GDM1 (cell line): ENCODE data around the gene GNAO1.

Experiments used
- DNase-seq: peaks from one replicate; lab custom pipeline; 2025; lab: John Stamatoyannopoulos, UW

The GNAO1 gene

GRCh38 chr16:56336711-56337110 is 145.4 kb downstream of the GNAO1 start:
- DNase-seq: no peak

GRCh38 chr16:56337131-56337857 is 146.0 kb downstream of the GNAO1 start:
- no peak for DNase-seq

GRCh38 chr16:56337858-56338325 is 146.6 kb downstream of the GNAO1 start:
- no peak for DNase-seq

DNA sequence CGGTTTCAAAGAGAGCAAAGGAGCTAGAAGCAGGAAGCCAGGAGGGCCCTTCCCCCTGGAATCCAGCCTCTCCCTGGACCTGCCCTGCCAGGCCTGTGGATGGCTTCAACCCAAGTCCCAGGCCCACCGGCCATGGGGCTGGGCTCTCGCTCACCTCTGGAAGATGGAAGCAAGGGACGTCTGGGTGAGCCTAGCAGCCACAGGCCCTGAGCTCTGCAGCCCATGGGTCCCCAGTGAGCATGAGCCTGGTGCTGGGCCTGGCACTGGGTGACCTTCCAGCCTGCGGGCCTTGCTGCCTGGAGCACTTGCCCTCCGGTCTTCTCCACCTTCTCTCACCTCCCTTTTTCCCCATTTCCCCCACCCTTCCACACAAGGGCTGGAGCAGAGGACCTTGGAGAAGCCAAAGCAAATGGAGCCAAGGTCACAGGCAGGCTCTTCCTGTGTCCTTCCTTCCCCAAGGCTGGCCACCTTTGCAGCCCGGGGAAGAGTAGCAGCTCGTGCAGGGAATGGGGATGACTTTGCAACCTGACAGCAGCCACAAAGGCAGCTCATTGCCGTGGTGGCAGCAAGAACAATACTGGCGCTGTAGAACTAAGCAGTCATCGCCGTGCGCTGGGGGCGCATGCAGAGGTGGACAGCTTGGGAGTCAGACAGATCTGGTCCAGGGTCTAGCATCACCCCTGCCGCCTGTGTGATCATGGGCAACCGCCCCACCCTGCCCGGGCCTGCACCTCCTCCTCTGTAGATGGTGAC is 147.5 kb downstream of the GNAO1 start:
- DNase-seq: no peak

DNA sequence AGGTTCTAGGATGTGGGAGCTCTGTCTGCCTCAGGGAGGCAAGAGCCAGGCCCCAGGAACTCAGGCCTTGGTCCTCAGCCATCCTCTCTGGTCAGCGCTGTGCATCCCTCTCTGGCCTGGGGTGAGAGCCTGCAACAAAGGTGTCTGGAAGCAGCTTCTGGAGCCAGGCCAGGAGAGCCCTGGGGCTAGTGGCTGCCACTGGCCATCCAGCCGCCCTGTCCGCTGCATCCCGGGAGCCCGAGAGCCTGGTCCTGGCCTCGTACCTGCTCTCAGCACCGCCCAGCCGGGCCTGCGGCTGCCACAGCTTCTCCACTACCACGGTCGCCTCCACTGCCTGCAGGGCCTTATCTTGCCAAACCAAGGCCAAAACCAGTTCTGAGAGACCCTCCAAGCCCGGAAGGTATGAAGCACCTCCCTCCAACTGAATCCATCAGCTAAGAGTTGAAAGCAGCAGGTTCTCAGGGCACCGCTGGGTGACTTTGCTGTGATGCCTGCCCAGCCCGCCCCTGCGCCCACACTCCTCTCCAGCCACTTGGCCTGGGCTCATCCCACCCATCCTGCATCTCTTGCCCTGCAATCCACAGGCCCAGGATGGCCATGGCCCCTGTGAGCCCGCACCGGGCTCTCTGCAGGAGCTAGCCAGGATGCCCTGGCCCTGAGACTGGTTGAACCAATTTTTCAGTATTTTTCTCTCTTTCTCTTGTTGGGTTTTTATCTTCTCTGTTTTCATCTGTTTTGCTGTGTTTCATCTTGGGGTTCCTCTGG is 148.3 kb downstream of the GNAO1 start:
- DNase-seq: no peak

DNA sequence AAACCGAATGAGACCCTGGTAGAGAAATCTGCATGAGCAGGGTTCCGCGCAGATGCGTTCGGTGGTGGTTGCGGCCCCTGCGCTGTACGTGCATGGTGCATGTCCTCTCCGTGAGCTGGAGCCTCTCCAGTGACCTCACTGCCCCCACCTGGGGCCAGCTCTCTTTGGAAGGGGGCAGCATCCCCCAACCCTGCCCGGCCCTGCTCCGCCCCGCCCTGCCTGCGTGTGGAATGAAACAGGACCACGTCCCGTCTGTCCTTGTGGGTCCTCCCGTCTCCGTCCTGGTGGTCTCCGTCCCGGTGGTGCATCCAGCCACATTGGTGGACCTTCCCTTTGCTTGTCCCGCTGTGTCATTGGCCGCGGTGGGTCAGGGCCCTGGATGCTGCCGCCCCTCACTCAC is 149.1 kb downstream of the GNAO1 start:
- DNase-seq: no peak

DNA sequence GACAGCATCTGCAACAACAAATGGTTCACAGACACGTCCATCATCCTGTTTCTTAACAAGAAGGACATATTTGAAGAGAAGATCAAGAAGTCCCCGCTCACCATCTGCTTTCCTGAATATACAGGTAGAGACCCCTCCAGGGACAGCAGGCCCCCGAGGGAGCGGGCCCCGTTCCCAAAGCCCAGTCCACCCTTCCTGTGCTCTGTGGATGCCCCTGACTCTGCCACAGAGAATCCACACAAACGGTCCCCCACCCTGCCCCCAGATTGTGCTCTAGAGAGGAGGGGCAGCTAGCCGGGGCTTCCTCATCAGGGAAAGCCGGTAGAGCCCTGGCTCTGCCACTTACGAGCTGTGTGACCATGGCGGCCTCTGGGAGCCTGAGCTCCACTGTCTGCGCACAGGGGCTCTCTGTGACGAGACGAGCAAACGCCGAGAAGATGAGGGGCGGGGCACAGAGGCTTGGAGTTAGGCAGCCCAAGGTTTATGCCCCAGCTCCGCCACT is 149.6 kb downstream of the GNAO1 start:
- no peak for DNase-seq

GRCh38 chr16:56341656-56342399 is 150.5 kb downstream of the GNAO1 start:
- DNase-seq: no peak

DNA sequence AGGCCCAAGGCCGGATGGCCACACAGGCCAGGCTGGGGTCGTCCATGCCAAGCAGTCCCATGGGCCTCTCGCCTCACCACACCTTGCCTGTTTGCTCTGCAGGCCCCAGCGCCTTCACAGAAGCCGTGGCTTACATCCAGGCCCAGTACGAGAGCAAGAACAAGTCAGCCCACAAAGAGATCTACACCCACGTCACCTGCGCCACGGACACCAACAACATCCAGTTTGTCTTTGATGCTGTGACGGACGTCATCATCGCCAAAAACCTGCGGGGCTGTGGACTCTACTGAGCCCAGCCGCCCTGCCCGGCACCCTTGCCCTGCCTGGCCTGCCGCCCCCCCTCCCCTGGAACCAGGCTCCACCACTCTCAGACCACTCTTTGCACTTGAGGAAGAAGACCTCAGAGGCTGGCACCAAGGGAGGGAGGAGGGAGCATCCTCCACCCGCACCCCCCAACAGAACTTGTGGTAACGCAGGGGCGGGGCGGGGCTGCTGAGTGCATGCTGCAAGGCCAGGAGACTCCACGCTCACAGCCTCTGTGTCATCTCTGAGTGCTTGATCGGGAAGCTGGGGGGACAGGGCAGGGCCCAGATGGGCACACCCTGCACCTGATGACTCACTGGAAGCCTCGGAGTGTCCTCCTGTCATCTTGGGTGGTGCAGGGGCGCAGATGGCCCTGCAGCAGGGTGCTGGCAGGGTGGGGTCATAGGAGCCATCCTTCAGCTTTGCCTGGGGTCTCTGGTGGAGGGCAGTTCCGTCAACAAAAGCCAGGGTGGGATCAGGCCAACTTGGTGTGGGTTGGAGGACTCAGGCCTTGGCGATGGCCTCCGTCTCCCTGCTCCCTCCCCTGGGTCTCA is 152.6 kb downstream of the GNAO1 start:
- DNase-seq: no peak

DNA sequence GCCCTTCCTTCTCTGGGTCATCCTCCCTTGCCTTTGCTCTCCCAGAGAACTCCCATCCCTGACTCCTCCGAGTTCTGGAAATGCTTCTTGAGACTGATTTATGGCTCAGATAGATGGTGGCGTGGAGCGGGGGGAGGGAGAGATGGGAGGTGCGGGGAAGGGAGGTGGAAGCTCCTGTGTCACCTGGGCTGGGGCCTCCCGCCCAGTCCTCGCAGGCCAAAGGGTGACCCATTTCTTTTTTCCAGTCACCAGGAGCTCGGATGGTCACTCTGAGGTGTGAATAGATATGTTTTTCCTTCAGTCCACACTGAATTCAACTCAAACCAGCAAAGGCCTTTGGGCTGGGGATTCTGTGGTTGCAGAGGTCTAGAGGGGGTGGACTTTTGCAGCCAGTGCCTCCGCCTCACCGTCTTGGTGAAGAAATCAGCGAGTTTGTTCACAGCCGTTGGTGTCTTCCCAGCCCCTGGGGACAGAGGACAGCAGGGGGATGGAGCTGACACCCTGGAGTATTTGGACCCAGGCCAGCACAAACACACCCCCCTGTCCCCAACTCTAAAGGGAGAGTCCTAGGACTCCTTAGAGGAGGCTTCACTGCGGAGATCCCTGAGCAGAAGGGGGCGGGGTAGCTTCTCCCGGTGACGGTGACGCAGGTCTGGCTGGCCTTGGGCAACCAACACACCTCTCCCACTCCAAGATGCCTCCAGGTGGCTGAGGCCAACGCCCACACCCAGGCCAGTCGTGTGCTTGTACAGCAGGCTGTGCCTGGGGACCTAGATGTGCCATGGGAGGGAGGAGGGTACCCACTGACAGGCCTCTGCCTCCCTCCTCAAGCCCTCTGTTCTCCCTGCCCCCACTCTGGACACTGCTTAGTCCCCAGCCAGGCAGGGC is 153.5 kb downstream of the GNAO1 start:
- no peak for DNase-seq

GRCh38 chr16:56345406-56346050 is 154.2 kb downstream of the GNAO1 start:
- DNase-seq: no peak

DNA sequence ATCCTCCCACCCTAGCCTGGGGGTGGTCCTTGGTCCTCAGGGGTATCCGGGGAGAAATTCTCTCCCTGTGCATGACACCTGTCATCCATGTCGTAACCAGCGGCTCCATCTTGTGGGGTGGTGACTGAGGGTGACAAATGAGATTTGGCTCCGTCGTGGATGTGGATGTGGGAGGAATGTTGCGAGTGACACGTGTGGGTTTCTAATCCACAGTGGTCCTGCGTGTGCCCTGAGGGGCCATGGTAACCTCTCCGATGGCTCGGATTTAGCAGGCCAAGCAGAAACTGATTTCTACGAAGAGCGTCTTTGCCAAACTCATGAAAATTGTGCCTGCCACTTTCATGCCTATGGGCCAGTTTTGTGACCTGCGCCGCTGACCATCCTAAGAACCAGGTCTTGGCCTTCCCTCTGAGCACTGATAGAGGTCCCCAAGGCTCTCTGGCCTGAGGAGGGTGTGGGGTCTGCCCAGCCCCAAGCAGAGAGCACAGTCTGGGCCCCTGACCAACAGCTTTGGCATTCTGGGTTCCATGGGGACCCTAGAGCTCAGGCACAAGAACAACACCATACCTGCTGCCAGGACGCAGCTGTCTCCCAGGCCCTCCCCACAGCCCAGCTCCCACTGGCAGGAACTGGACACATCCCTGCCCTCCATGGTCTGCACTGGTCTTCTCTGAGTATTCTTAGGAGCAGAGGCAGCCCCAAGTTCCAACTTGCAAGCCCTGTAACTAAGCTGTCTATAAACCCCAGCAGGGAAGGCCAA is 155.0 kb downstream of the GNAO1 start:
- no peak for DNase-seq

- DNase-seq: no peak
These were observed 155.9 kb downstream of the GNAO1 start for GRCh38 chr16:56347166-56347565.

DNA sequence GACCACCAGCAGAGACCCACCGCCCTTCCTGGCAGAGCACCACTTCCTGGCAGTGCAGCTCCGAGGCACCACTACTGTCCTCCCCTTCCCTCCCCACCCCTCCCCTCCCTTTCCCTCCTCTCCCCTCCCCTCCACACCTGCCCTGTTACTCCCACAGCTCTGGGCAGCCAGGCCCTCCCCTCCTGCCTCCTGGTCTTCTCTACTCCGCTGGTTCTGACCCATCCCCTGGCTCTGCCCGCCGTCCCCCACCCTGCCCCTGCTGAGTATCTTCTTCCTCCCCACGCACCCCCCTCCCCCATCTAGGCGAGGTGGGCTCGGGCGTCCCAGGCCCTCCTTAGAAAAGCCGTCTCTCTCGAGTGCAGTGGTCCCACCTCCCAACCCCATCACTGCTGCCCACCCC is 156.4 kb downstream of the GNAO1 start:
- no peak for DNase-seq

DNA sequence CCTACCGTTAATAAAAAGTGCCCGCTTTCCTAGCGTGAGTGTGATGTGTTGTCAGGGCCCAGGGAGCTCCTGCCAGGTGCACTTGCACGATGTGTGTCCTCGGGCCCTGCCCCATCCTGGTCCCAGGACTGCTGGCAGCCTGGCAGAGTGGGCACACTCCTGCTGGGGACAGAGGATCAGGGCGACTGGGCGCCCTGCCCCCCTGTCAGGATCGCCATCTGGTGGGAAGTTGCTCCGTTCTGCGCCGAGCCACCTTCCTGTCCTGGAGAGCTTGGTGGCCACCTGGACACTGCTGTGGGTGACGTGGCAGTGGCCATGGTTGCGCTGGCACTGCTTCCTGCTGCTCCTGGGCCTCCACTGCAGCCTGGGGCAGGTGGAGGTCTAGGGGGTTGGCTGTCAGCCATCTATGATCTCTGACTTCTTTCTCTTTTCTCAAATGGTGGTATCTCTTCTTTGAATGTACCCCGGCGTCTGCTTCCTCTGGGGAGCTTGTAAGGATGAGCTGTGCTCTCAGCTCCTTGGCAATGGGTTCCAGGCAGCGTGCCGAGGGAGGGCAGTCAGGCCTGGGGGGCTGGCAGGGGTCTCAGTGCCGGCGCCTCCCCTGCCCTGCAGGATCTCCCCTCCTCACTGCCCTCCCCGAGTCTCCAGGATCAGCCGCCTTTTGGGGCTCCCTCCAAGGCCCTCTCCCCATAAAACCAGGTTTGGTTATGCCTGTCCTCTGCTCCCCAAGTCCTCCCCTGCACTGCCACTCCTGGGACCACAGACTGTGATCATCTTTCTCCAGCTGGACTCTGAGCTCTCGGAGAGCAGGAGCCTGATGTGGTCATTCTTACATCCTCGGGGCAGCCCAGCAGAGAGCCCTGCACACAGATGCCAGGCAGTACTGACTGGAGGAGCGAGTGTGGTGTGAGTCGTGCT is 157.1 kb downstream of the GNAO1 start:
- no peak for DNase-seq

- DNase-seq: no peak
These were observed 157.8 kb downstream of the GNAO1 start for GRCh38 chr16:56349086-56349415.

DNA sequence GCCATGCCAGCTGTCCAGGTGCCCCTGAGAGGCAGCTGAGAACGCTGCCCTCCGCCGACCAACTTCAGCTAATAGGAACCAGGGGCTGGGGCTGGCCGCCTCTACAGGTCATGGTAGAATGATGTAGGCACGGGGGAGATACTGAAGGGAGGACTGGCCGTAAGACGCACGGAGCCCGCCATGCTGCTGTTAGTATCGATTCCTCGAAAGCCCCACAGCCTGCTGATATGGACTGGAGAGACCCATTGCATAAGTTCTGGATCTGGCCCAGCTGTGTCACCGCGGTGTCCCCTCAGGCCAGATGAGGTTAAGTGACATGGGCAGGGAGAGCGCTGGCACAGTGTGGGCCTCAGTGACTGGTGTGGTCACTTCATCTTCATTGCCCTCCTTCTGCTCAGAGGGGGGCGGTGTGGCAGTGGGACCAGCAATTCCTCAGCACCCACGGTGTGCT is 158.4 kb downstream of the GNAO1 start:
- no peak for DNase-seq
